Heart left ventricle (tissue), 13 donors: Measurements from ENCODE around the gene STPG1.

ENCODE experiments used
- CTCF ChIP-seq, 12 donors: fragments of 200-600 bp; sonication (generic) in 4 of 12; IDR thresholded peaks; one replicate each; pipeline versions ENCODE4 v1.5.0 to v1.8.0; 2018 to 2022; ENCODE audit warnings: antibody characterized with exemption in 12 of 12, mild to moderate bottlenecking in 5 of 12
- POLR2A ChIP-seq, 2 donors: fragments of 450-650 bp; IDR thresholded peaks; one replicate each; pipeline ENCODE4 v1.6.1; 2017; ENCODE audit warnings: antibody characterized with exemption in 2 of 2, mild to moderate bottlenecking in 2 of 2, moderate library complexity in 2 of 2
- donor health status: ischemic (EF 13 %, LVEDD 7.1; RV severe dilation, severe dysfunction).
- donor health status: DM: no; HTN: yes; CAD: no.
- donor health status: DM: no; HTN: no; CAD: no.
- donor health status: ischemic (EF 25% LVEDD 6.9; RV normal size, moderate dysfunction).
- donor health status: ischemic (EF 25% LVEDD 5.7; RV mildly dilated, moderate dysfunction).
- donor health status: ischemic (EF 35%, LVEDD 5.7; RV mildly dilated, moderate dysfunction).
- donor health status: nonischemic (EF 11% LVEDD 7.7; RV severe dilation, severe dysfunction).
- donor health status: DM: yes; HTN: yes; CAD: no.
- donor health status: PGD.
- donor health status: ischemic (EF 29% LVEDD 5.4; RV normal size, mild dysfunction).
- donor health status: nonischemic (EF 23%, LVEDD 6.1; RV moderate dilation, normal function).

GRCh38 chr1:24386241-24386640, 27.3 kb downstream of the STPG1 start:
- TF ChIP-seq POLR2A (IDR thresholded peaks at IDR 0.05) (no peak), CTCF (IDR thresholded peaks at IDR 0.05) (no peak)
